KOPT-K1 (cell line): ENCODE results near the gene RTL1.

Experiments used
- H3K27ac ChIP-seq: fragments of 200-600 bp; sonication (generic); 2 replicates; pipeline ENCODE4 v1.5.1; 2016; ENCODE audit warnings: antibody characterized with exemption, mild to moderate bottlenecking, low read depth, low read length; ENCODE audit not compliant: poor library complexity, severe bottlenecking
- H3K36me3 ChIP-seq: fragments of 200-600 bp; sonication (generic); 2 replicates; pipeline ENCODE4 v1.5.1; 2017; ENCODE audit warnings: antibody characterized with exemption, mild to moderate bottlenecking, low read length, moderate library complexity; ENCODE audit not compliant: insufficient read depth
- H3K9me3 ChIP-seq: fragments of 200-600 bp; sonication (generic); 2 replicates; pipeline ENCODE4 v1.5.1; 2017; ENCODE audit warnings: antibody characterized with exemption, low read length, mild to moderate bottlenecking; ENCODE audit not compliant: insufficient read depth, poor library complexity, severe bottlenecking

RTL1 gene

GRCh38 chr14:100902295-100903133 is 1.0 kb downstream of the RTL1 start:
- Histone ChIP-seq H3K9me3 (peaks cover 24% of the 10 kb centered on the region), H3K27ac (no peak overlapping the region), H3K36me3 (no peaks in the 10 kb centered on the region)

DNA sequence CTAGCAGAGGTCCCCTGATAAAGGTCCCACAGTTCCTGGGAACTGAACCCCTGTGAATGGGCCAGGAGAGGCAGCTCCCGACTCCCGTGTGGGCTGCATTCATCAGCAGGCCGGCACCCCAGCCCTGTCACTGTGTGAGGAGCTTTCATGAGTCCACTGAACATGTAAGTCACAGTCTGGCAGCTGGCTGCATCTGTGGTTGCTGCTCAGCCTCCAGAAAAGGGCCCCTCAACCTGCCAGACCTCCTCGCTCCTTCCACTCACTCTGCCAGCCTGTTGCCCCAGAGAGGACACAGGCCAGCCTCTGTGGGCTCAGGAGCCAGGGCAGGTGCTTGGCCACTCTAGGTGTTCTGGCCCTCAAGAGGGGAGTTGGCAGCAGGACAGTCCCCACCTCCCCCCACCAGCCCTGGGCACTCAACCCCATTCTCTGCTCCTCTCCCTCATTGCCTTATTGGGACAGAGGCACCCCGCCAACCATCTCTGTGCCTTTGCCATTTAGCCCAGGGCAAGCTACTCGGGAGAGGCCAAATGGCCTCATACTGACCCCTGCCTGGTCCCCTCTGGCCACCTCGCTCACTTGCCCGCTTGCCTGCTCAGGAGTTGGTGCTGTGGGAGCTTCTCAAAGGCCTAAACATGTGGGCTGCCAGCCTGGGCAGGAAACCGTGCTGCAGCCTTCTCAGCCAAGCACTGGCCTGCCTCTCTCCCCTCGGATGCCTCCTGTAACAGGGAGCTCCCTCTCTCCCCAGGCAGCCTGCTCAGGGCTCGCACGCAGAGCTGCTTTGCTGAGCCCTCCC is 1.9 kb downstream of the RTL1 start:
- Histone ChIP-seq H3K27ac (no peak overlapping the region), H3K36me3 (no peaks in the 10 kb centered on the region), H3K9me3 (peaks cover 24% of the 10 kb centered on the region)

DNA sequence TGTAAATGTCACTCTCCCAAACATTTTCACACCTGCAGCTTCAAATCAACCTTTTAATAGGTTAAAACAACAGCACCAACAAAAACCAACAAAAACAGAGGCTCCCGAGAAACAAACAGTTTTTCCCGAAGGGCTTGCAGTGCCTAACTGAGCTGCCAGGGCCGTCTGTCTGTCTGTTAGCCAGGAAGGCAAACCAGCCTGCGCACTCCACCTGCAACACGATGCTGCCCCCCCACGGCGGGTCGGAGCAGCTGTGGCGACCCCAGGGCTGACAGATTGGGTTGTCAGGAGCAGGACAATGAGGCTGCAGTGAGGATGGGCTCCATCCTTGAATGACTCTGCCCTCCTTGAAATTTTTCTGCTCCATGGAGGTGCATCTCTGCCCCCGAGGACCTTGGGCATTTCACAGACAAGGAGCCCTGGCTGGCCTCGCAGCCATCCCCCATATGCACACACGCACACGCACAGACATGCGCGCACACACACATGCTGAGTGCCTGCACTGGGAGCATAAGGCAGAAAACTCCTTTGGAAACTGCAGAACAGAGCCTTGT is 2.6 kb downstream of the RTL1 start:
- Histone ChIP-seq H3K9me3 (peaks cover 24% of the 10 kb centered on the region), H3K27ac (no peak overlapping the region), H3K36me3 (no peaks in the 10 kb centered on the region)

GRCh38 chr14:100899884-100900771 is 3.4 kb downstream of the RTL1 start:
- Histone ChIP-seq H3K27ac (no peak overlapping the region), H3K36me3 (no peaks in the 10 kb centered on the region), H3K9me3 (peaks cover 24% of the 10 kb centered on the region)

- peaks cover 24% of the 10 kb centered on the region for H3K9me3 ChIP-seq
- H3K36me3 ChIP-seq = no peaks in the 10 kb centered on the region
- no peak overlapping the region for H3K27ac ChIP-seq
Observed at GRCh38 chr14:100898935-100899883, 4.3 kb downstream of the RTL1 start.

- Histone ChIP-seq H3K27ac (no peak overlapping the region), H3K36me3 (no peaks in the 10 kb centered on the region), H3K9me3 (peaks cover 24% of the 10 kb centered on the region)
Observed at GRCh38 chr14:100898465-100898864, 5.1 kb downstream of the RTL1 start.

DNA sequence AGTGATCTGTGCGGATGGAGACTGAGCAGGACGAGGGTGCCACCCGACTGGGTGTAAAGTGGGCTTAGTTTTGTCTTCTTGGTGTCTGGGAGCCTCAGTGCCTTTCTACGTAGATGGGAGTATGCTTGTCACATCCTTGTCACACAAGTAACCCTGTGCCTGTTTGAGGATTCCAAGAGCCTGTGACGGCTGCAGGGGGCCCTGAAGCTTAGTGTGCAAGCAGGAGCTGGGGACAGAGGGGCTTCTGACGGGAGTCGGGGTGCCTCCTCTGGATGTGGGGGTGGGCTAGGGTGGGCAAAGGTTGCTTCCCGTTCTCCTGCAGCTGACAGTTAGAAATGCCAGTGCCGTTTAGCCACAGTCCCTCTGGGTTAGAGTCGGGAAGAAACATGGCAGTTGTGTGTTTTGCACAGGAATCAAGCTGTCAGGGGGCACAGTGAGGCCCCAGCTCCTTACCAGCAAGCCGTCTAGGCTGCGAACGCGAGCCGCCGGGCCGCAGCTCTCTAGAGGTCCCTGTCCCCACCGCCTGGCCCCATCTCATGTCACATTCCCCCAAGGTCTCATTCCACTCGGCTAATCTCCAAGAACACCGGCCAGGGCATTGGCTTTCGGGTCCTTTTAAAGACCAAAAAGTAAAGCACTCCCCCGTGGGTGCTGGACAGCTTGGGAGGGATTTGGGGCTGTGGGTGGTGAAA is 7.0 kb downstream of the RTL1 start:
- H3K27ac ChIP-seq = no peak overlapping the region
- H3K36me3 ChIP-seq = no peaks in the 10 kb centered on the region
- peaks cover 13% of the 10 kb centered on the region for H3K9me3 ChIP-seq

GRCh38 chr14:100895411-100895810 is 8.1 kb downstream of the RTL1 start:
- H3K36me3 ChIP-seq = no peaks in the 10 kb centered on the region
- H3K9me3 ChIP-seq = peaks cover 2% of the 10 kb centered on the region
- H3K27ac ChIP-seq = no peak overlapping the region

DNA sequence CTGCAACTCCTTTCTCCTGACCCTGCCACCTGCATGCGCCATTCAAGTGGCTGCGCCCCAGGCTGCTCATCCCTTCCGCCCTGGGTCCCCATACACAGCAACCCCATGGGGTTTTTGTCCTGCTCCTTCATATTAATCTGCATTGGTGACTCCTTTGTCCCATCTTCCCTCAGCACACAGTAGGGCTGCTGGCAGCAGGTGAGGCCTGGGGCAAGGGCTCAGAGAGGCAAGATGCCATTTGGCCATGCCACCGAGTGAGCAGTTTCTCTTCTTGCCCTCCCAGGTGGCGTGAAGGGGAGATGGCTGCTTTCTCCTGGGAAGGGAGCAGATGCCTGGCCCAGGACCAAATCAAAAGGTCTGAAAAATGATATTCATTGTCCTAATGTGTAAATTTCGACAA is 9.1 kb downstream of the RTL1 start:
- Histone ChIP-seq H3K36me3 (no peaks in the 10 kb centered on the region), H3K27ac (no peak overlapping the region), H3K9me3 (no peaks in the 10 kb centered on the region)

GRCh38 chr14:100893760-100894159 is 9.8 kb downstream of the RTL1 start:
- H3K9me3 ChIP-seq = no peaks in the 10 kb centered on the region

GRCh38 chr14:100893228-100893601 is 10.3 kb downstream of the RTL1 start:
- Histone ChIP-seq H3K27ac (no peak overlapping the region), H3K36me3 (no peaks in the 10 kb centered on the region)

More at GRCh38 chr14:100893760-100894159, 9.8 kb downstream of the RTL1 start:
- Histone ChIP-seq H3K36me3 (no peaks in the 10 kb centered on the region), H3K27ac (no peak overlapping the region)

GRCh38 chr14:100892496-100893227 is 10.9 kb downstream of the RTL1 start:
- H3K27ac ChIP-seq = no peak overlapping the region
- no peaks in the 10 kb centered on the region for H3K9me3 ChIP-seq
- no peaks in the 10 kb centered on the region for H3K36me3 ChIP-seq

More at GRCh38 chr14:100893228-100893601, 10.3 kb downstream of the RTL1 start:
- H3K9me3 ChIP-seq = no peaks in the 10 kb centered on the region
